ENCODE measurements around the gene MRPL46. TPM values are rescaled to one million over a fixed set of nuclear protein-coding genes. Genes with fewer than 3 reads are reported as not detected.

Gene MRPL46
- total and polyA plus RNA-seq, 2 donors (not counting 3 experiments of a cell fraction or from before 2014, with no cell fraction given) = 24.5 to 30.9 TPM

GRCh38 chr15:88470625-88471372, 3.6 kb upstream of the MRPL46 start:
- DNase-seq (ENCODE audit: low read depth, low spot score) (no peak), FAIRE-seq (no peak)
- BruUV-seq (replicated peaks) = no TSS peak
- H3K79me2 ChIP-seq (ENCODE audit: control insufficient read depth, insufficient read depth, low read length) = peaks cover 39% of the 10 kb centered on the region
- H3K4me2 ChIP-seq (ENCODE audit: insufficient read depth, low read length) = no peak overlapping the region
- H3K4me1 ChIP-seq (ENCODE audit: control insufficient read depth, extremely low read depth, insufficient read depth, low read length) = peaks cover 17% of the 10 kb centered on the region
- no peaks in the 10 kb centered on the region for H3K9me3 ChIP-seq (replicated peaks; ENCODE audit: control insufficient read depth, insufficient read depth, low read length)
- H3K9ac ChIP-seq (replicated peaks; ENCODE audit: extremely low read depth, insufficient read depth, low read length) = no peak overlapping the region
- intact Hi-C loops (cut with micrococcal nuclease) (no loop called here), dilution Hi-C loops (cut with MboI; ENCODE audit: extremely low pct_ligation_motif_present, low sequenced_read_pairs) (no loop called here)
- no peak for TF ChIP-seq POLR2A (IDR thresholded peaks at IDR 0.05; ENCODE audit: low read depth, low read length)
- no peak for TF ChIP-seq JUN (IDR thresholded peaks at IDR 0.05; ENCODE audit: borderline replicate concordance, insufficient read depth, insufficient read length, low read depth)
- TF ChIP-seq MYC (IDR thresholded peaks at IDR 0.05; ENCODE audit: low read depth, low read length) = no peak
- TF ChIP-seq MAX (IDR thresholded peaks at IDR 0.05; ENCODE audit: insufficient read depth, insufficient read length) = no peak
- TF ChIP-seq EZH2 (IDR thresholded peaks at IDR 0.05; ENCODE audit: borderline replicate concordance, low read depth, low read length, severe bottlenecking) = no peak
- no peak for TF ChIP-seq POLR2AphosphoS5 (IDR thresholded peaks at IDR 0.05; ENCODE audit: insufficient read depth, low read depth, low read length)
- no peak for TF ChIP-seq CTCF (IDR thresholded peaks at IDR 0.05; ENCODE audit: extremely low read depth in 1 of 2, insufficient read depth in 1 of 2, low read depth in 1 of 2, low read length in 2 of 2)
- no peak for TF ChIP-seq GATA2 (IDR thresholded peaks at IDR 0.05; ENCODE audit: insufficient read depth, insufficient read length, low read depth, low read length)
- TF ChIP-seq FOS (IDR thresholded peaks at IDR 0.05; ENCODE audit: borderline replicate concordance, insufficient read depth, low read length) = no peak
- no peaks in the 10 kb centered on the region for H3K9me1 ChIP-seq (replicated peaks; ENCODE audit: control insufficient read depth, extremely low read depth, insufficient read depth, low read length)
- no peaks in the 10 kb centered on the region for H3K27me3 ChIP-seq (ENCODE audit: control insufficient read depth in 2 of 2, insufficient read depth in 2 of 2, low read length in 2 of 2)
- no peaks in the 10 kb centered on the region for H4K20me1 ChIP-seq (replicated peaks; ENCODE audit: control insufficient read depth, extremely low read depth, insufficient read depth, low read length)
- no peak overlapping the region for H3K4me3 ChIP-seq (replicated peaks in 1 of 3; ENCODE audit: insufficient read depth in 1 of 3, low read depth in 1 of 3, low read length in 3 of 3)
- ChIA-PET POLR2A (no interaction called here), CTCF (no interaction called here)
- H3K27ac ChIP-seq (ENCODE audit: insufficient read depth, low read depth, low read length) = no peak overlapping the region
- H2AFZ ChIP-seq (ENCODE audit: low read depth, low read length) = no peak overlapping the region
- peaks cover 9 to 11% of the 10 kb centered on the region in 2 experiments for H3K36me3 ChIP-seq (ENCODE audit: control insufficient read depth in 2 of 2, extremely low read depth in 1 of 2, insufficient read depth in 2 of 2, low read length in 2 of 2)

All from endothelial cell of umbilical vein (primary cell).